PC-9 (cell line): ENCODE data around the gene ITGAV. TPM values are rescaled to one million over a fixed set of nuclear protein-coding genes. Genes with fewer than 3 reads are reported as not detected.

Experiments used
- BruUV-seq: library from RNA; stranded (reverse); fragments of 400-500 nt; replicated peaks from 2 replicates; lab custom pipeline; 2021; lab: Mats Ljungman, UMichigan
- CTCF ChIA-PET: fragments of 300-600 bp; sonication (Branson Sonifier 250); formaldehyde crosslinking; loops from one replicate; lab custom pipeline; 2022; ENCODE audit warnings: antibody characterized with exemption; lab: Charles Lee
- POLR2A ChIA-PET: fragments of 300-600 bp; sonication (Branson Sonifier 250); formaldehyde crosslinking; loops from one replicate; lab custom pipeline; 2022; ENCODE audit warnings: antibody characterized with exemption; ENCODE audit not compliant: unreplicated experiment; lab: Charles Lee
- DNase-seq, 2 experiments: peaks; one replicate each; pipeline versions ENCODE4 v3.0.0 to v3.0.0-alpha.2; 2015 to 2022; ENCODE audit warnings: mixed read lengths in 1 of 2
- H2AFZ ChIP-seq: fragments of 200-600 bp; sonication (generic); 2 replicates; pipeline ENCODE4 v1.8.1; 2017; ENCODE audit warnings: antibody characterized with exemption
- H3F3A ChIP-seq: fragments of 200-600 bp; sonication (generic); 2 replicates; pipeline ENCODE4 v1.8.1; 2017; ENCODE audit warnings: antibody characterized with exemption, mild to moderate bottlenecking, low read depth; ENCODE audit not compliant: insufficient read depth
- H3K27ac ChIP-seq: fragments of 200-600 bp; sonication (generic); 2 replicates; pipeline ENCODE4 v1.6.1; 2016; ENCODE audit warnings: mixed run types
- H3K27me3 ChIP-seq: fragments of 200-600 bp; sonication (generic); 2 replicates; pipeline ENCODE4 v1.6.1; 2016; ENCODE audit warnings: low read depth, mixed run types; ENCODE audit not compliant: insufficient read depth
- H3K36me3 ChIP-seq: fragments of 200-600 bp; sonication (generic); 2 replicates; pipeline ENCODE4 v1.6.1; 2016; ENCODE audit warnings: low read depth, mixed run types
- H3K4me1 ChIP-seq: fragments of 200-600 bp; sonication (generic); replicated peaks from 2 replicates; pipeline ENCODE4 v1.6.1; 2016; ENCODE audit warnings: mixed run types; ENCODE audit not compliant: insufficient read depth
- H3K4me2 ChIP-seq: fragments of 200-600 bp; sonication (generic); 2 replicates; pipeline ENCODE4 v1.6.1; 2017; ENCODE audit warnings: mixed run types
- H3K4me3 ChIP-seq: fragments of 200-600 bp; sonication (generic); 2 replicates; pipeline ENCODE4 v1.6.1; 2016; ENCODE audit warnings: mixed run types
- H3K79me2 ChIP-seq: fragments of 200-600 bp; sonication (generic); 2 replicates; pipeline ENCODE4 v1.6.1; 2017; ENCODE audit warnings: low read depth, mixed run types
- H3K9me2 ChIP-seq: fragments of 200-600 bp; sonication (generic); 2 replicates; pipeline ENCODE4 v1.8.1; 2017; ENCODE audit warnings: mild to moderate bottlenecking; ENCODE audit not compliant: insufficient read depth
- H3K9me3 ChIP-seq: fragments of 200-600 bp; sonication (generic); 2 replicates; pipeline ENCODE4 v1.8.1; 2016; ENCODE audit warnings: low read depth; ENCODE audit not compliant: insufficient read depth
- H4K20me1 ChIP-seq: fragments of 200-600 bp; sonication (generic); 2 replicates; pipeline ENCODE4 v1.8.1; 2017; ENCODE audit not compliant: insufficient read depth
- EZH2 ChIP-seq: fragments of 200-600 bp; sonication (generic); IDR thresholded peaks from 2 replicates; pipeline ENCODE4 v1.8.0; 2017; ENCODE audit warnings: antibody characterized with exemption, low read depth
- intact Hi-C: fragments of 100-400 bp; cut with micrococcal nuclease; formaldehyde crosslinking; loops from one replicate; pipeline ENCODE4 v1.10.0; 2022; ENCODE audit not compliant: unreplicated experiment
- total RNA-seq: library from RNA; stranded (reverse); gene quantifications from 2 replicates; pipeline ENCODE4 v1.2.3, GENCODE V29; 2021
- TF ChIP-seq, protein P1 (sequence below): fragments of 200-600 bp; sonication (generic); conservative IDR thresholded peaks from 2 replicates; pipeline ENCODE4 v1.6.1; 2017; ENCODE audit warnings: mixed run types, antibody characterized with exemption, mild to moderate bottlenecking, moderate library complexity

ITGAV gene
- total RNA-seq, 1 experiment from 2014 or later: 28.0 TPM

DNA sequence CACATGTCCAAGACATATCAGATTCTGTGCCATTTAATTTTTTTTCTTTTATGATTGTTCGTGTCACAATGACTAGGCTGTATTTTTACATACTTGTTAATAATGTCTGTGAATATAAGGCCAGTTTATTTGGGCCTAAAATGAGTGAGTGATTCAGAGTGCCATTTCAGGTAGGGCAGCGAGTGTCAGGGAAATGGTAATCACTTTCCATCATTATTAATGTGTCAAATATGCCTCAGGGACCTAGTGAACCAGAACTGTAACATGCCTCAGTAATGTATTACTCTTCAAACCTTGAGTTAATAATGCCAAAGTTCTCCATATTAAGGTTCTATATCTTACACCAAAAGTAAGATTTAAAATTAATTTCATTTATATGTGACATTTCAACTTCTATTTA lies 112.6 kb downstream of the ITGAV start:
- TF ChIP-seq EZH2: no peak
- TF ChIP-seq, protein P1, sequence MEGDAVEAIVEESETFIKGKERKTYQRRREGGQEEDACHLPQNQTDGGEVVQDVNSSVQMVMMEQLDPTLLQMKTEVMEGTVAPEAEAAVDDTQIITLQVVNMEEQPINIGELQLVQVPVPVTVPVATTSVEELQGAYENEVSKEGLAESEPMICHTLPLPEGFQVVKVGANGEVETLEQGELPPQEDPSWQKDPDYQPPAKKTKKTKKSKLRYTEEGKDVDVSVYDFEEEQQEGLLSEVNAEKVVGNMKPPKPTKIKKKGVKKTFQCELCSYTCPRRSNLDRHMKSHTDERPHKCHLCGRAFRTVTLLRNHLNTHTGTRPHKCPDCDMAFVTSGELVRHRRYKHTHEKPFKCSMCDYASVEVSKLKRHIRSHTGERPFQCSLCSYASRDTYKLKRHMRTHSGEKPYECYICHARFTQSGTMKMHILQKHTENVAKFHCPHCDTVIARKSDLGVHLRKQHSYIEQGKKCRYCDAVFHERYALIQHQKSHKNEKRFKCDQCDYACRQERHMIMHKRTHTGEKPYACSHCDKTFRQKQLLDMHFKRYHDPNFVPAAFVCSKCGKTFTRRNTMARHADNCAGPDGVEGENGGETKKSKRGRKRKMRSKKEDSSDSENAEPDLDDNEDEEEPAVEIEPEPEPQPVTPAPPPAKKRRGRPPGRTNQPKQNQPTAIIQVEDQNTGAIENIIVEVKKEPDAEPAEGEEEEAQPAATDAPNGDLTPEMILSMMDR: no peak
- no peak for DNase-seq
- H3K4me2 ChIP-seq: no peak overlapping the region
- no peaks in the 10 kb centered on the region for H3F3A ChIP-seq
- H2AFZ ChIP-seq: no peak overlapping the region
- no TSS peak for BruUV-seq
- no peaks in the 10 kb centered on the region for H3K36me3 ChIP-seq
- H3K4me3 ChIP-seq: no peak overlapping the region
- intact Hi-C loops: no loop called here
- ChIA-PET POLR2A (no interaction called here), CTCF (no interaction called here)
- no peaks in the 10 kb centered on the region for H3K9me3 ChIP-seq
- no peaks in the 10 kb centered on the region; the same call in 1 of the 2 replicates for H3K4me1 ChIP-seq
- no peaks in the 10 kb centered on the region for H3K27me3 ChIP-seq
- no peaks in the 10 kb centered on the region for H4K20me1 ChIP-seq
- H3K79me2 ChIP-seq: no peaks in the 10 kb centered on the region
- H3K27ac ChIP-seq: no peak overlapping the region
- H3K9me2 ChIP-seq: no peaks in the 10 kb centered on the region

DNA sequence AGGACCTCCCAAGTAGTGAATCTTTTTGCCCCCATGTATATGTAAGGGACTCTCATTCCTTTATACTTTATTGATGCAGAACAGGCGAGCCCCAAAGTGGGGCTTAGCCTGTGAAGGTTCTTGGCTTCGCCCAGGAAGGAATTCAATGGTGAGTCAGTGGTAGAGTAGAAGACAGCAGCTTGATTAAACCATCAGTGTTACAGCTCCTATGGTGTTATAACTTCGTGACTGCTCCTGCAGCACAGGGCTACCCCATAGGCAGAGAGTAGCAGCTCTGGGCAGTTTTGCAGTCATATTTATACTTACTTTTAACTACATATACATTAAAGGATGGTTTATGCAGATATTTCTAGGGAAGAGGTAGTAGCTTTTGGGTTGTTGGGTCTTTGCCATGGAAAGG lies 115.0 kb downstream of the ITGAV start:
- POLR2A ChIA-PET: no interaction called here
- no TSS peak for BruUV-seq

DNA sequence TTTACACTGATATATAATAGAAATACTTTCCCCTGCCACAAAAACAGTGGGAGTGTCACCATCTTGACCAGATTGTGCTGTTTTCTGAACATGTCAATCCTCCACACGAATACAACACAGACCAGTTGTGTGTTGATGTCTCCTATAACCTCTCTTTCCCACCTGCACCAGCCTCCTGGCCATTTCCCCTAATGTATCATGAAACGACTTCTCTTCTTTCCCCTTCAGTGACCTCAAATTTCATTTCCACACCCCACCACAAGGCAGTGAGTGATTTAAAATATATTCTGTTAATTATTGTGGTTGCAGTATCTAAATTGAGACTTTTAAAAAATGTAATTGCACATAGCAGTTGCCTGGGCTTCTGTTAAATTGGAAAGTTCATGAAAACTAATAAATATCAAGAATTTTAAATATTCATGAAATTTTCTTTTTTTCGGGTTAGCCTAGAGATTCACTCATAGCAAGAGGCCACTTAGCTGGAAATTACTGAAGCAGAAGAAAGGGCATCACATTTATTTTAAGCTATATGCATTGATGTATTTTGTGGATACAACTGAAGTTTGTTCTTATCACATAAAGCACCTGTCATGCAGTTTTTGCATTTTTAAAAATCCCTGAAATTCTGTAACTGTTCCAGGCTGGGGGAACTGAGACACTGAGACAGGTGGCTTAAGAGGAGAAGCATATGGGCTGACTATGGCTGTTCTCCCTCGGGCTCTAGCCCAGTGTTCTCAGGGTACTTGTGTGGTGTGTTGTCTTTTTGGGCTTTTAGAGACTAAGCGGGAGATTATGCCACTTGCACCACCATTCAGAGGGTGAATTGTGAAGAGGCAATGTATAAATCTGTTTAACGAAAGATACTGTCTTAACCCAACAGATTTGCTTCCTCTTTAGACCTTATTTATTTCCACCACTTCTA lies 119.9 kb downstream of the ITGAV start:
- H3K9me2 ChIP-seq: no peaks in the 10 kb centered on the region
- no peaks in the 10 kb centered on the region for H3K36me3 ChIP-seq
- TF ChIP-seq EZH2: no peak
- TF ChIP-seq, protein P1: no peak
- H3K4me3 ChIP-seq: no peak overlapping the region
- H3K79me2 ChIP-seq: no peaks in the 10 kb centered on the region
- intact Hi-C loops: no loop called here
- DNase-seq: no peak
- no peaks in the 10 kb centered on the region for H3K4me1 ChIP-seq
- no peaks in the 10 kb centered on the region for H3K27me3 ChIP-seq
- ChIA-PET POLR2A (no interaction called here), CTCF (no interaction called here)
- no peak overlapping the region for H3K4me2 ChIP-seq
- no peaks in the 10 kb centered on the region for H3F3A ChIP-seq
- no peak overlapping the region for H2AFZ ChIP-seq
- no peaks in the 10 kb centered on the region for H4K20me1 ChIP-seq
- BruUV-seq: no TSS peak
- H3K9me3 ChIP-seq: no peaks in the 10 kb centered on the region
- no peak overlapping the region for H3K27ac ChIP-seq

More for the DNA sequence above, 115.0 kb downstream of the ITGAV start:
- H3K4me2 ChIP-seq: no peak overlapping the region
- CTCF ChIA-PET: no interaction called here
- H3K4me1 ChIP-seq: no peaks in the 10 kb centered on the region
- no peaks in the 10 kb centered on the region for H3K9me3 ChIP-seq
- no peak for TF ChIP-seq EZH2
- TF ChIP-seq, protein P1: no peak
- H3K27ac ChIP-seq: no peak overlapping the region
- H3K4me3 ChIP-seq: no peak overlapping the region
- no peak overlapping the region for H2AFZ ChIP-seq
- H3K27me3 ChIP-seq: no peaks in the 10 kb centered on the region
- no peaks in the 10 kb centered on the region for H4K20me1 ChIP-seq
- no peaks in the 10 kb centered on the region for H3F3A ChIP-seq
- no peak for DNase-seq
- no peaks in the 10 kb centered on the region for H3K9me2 ChIP-seq
- intact Hi-C loops: no loop called here
- no peaks in the 10 kb centered on the region for H3K36me3 ChIP-seq
- H3K79me2 ChIP-seq: no peaks in the 10 kb centered on the region
